CD4-positive, alpha-beta T cell treated with Interleukin-21 for 1 hour (primary cell): ENCODE results near the gene MRPL37.
A peak's percentile ranks its signal among the peaks of the same experiment; 100 is the strongest.
"Not testable (repeated sequence)": the region's sequence is repeated elsewhere in the genome, so short reads cannot be mapped to it uniquely, and the experiment has no call there.

Experiments
- DNase-seq: peaks from one replicate; pipeline ENCODE4 v3.0.0-alpha.2; 2020

The MRPL37 gene

GRCh38 chr1:54220004-54220811 is 20.2 kb downstream of the MRPL37 start:
- no peak for DNase-seq

GRCh38 chr1:54221113-54221834 is 21.3 kb downstream of the MRPL37 start:
- no peak for DNase-seq

GRCh38 chr1:54221867-54222484 is 22.0 kb downstream of the MRPL37 start:
- DNase-seq: no peak

GRCh38 chr1:54222711-54223110 is 22.7 kb downstream of the MRPL37 start:
- DNase-seq: no peak

- DNase-seq: no peak
These were observed 23.7 kb downstream of the MRPL37 start for GRCh38 chr1:54223441-54224202.

GRCh38 chr1:54224233-54224632 is 24.3 kb downstream of the MRPL37 start:
- no peak for DNase-seq

- no peak for DNase-seq
These were observed 25.4 kb downstream of the MRPL37 start for GRCh38 chr1:54225378-54225777.

GRCh38 chr1:54225986-54226559 is 26.1 kb downstream of the MRPL37 start:
- DNase-seq: no peak

- no peak for DNase-seq
These were observed 27.2 kb downstream of the MRPL37 start for GRCh38 chr1:54227091-54227602.

GRCh38 chr1:54227891-54228310 is 27.9 kb downstream of the MRPL37 start:
- DNase-seq: no peak

GRCh38 chr1:54228638-54229079 is 28.7 kb downstream of the MRPL37 start:
- no peak for DNase-seq

GRCh38 chr1:54229281-54229891 is 29.4 kb downstream of the MRPL37 start:
- DNase-seq: no peak

GRCh38 chr1:54230507-54231339 is 30.8 kb downstream of the MRPL37 start:
- DNase-seq: peak; percentile 16

- DNase-seq: not testable (repeated sequence)
These were observed 33.2 kb downstream of the MRPL37 start for GRCh38 chr1:54233196-54233595.

GRCh38 chr1:54234284-54234683 is 34.3 kb downstream of the MRPL37 start:
- DNase-seq: no peak

- no peak for DNase-seq
These were observed 37.6 kb downstream of the MRPL37 start for GRCh38 chr1:54237586-54237985.

GRCh38 chr1:54238353-54239034 is 38.5 kb downstream of the MRPL37 start:
- no peak for DNase-seq

GRCh38 chr1:54239035-54239383 is 39.0 kb downstream of the MRPL37 start:
- DNase-seq: no peak

GRCh38 chr1:54239631-54240031 is 39.7 kb downstream of the MRPL37 start:
- DNase-seq: no peak

- no peak for DNase-seq
These were observed 40.9 kb downstream of the MRPL37 start for GRCh38 chr1:54240741-54241335.
